Astrocyte (in vitro differentiated cells and primary cell): Measurements from ENCODE around the gene LRMDA. TPM values are rescaled to one million over a fixed set of nuclear protein-coding genes. Genes with fewer than 3 reads are reported as not detected.

Experiments used
- DNase-seq: peaks from one replicate; pipeline ENCODE4 v3.0.0-alpha.2; 2010; ENCODE audit warnings: low read depth
- FAIRE-seq: peaks from 2 replicates; lab custom pipeline; 2011; peaks lifted over from hg19 to GRCh38; lab: Jason Lieb, UNC
- H2AFZ ChIP-seq: 2 replicates; pipeline ENCODE4 v1.6.0; 2012; ENCODE audit warnings: low read depth, low read length, inconsistent platforms
- H3K27ac ChIP-seq: 2 replicates; pipeline ENCODE4 v1.5.1; 2011; ENCODE audit warnings: low read depth, low read length, inconsistent platforms
- H3K27me3 ChIP-seq: 2 replicates; pipeline ENCODE4 v1.6.0; 2011; ENCODE audit warnings: low read length, inconsistent platforms; ENCODE audit not compliant: insufficient read depth
- H3K36me3 ChIP-seq: 2 replicates; pipeline ENCODE4 v1.5.1; 2011; ENCODE audit warnings: low read length, inconsistent platforms; ENCODE audit not compliant: insufficient read depth
- H3K4me1 ChIP-seq: 2 replicates; pipeline ENCODE4 v1.5.1; 2011; ENCODE audit warnings: low read length, inconsistent platforms; ENCODE audit not compliant: insufficient read depth
- H3K4me2 ChIP-seq: 2 replicates; pipeline ENCODE4 v1.6.0; 2012; ENCODE audit warnings: low read length, inconsistent platforms
- H3K4me3 ChIP-seq: 2 replicates; pipeline ENCODE4 v1.5.1; 2011; ENCODE audit warnings: low read depth, mild to moderate bottlenecking, low read length, inconsistent platforms; ENCODE audit not compliant: insufficient read depth
- H3K79me2 ChIP-seq: 2 replicates; pipeline ENCODE4 v1.6.0; 2012; ENCODE audit warnings: mild to moderate bottlenecking, low read length, inconsistent platforms; ENCODE audit not compliant: insufficient read depth
- H3K9ac ChIP-seq: 2 replicates; pipeline ENCODE4 v1.6.0; 2012; ENCODE audit warnings: mild to moderate bottlenecking, low read length, inconsistent platforms
- H3K9me3 ChIP-seq: 2 replicates; pipeline ENCODE4 v1.5.1; 2012; ENCODE audit warnings: low read depth, mild to moderate bottlenecking, low read length, inconsistent platforms; ENCODE audit not compliant: insufficient read depth
- H4K20me1 ChIP-seq: 2 replicates; pipeline ENCODE4 v1.6.0; 2012; ENCODE audit warnings: low read length, inconsistent platforms; ENCODE audit not compliant: insufficient read depth
- H3K27ac Mint-ChIP-seq: one replicate; pipeline ENCODE4 v1.8.0; 2021; ENCODE audit warnings: mild to moderate bottlenecking, mixed read lengths; ENCODE audit not compliant: unreplicated experiment
- H3K27me3 Mint-ChIP-seq: one replicate; pipeline ENCODE4 v1.8.0; 2021; ENCODE audit warnings: low read depth, mixed read lengths; ENCODE audit not compliant: unreplicated experiment
- H3K36me3 Mint-ChIP-seq: one replicate; pipeline ENCODE4 v1.8.0; 2021; ENCODE audit warnings: low read depth, mixed read lengths; ENCODE audit not compliant: unreplicated experiment
- H3K4me1 Mint-ChIP-seq: one replicate; pipeline ENCODE4 v1.8.0; 2021; ENCODE audit warnings: low read depth, mixed read lengths; ENCODE audit not compliant: unreplicated experiment
- H3K4me3 Mint-ChIP-seq: one replicate; pipeline ENCODE4 v1.8.0; 2021; ENCODE audit warnings: mild to moderate bottlenecking, moderate library complexity, mixed read lengths; ENCODE audit not compliant: unreplicated experiment
- H3K9me3 Mint-ChIP-seq: one replicate; pipeline ENCODE4 v1.8.0; 2021; ENCODE audit warnings: mild to moderate bottlenecking, mixed read lengths; ENCODE audit not compliant: unreplicated experiment
- CTCF ChIP-seq: IDR thresholded peaks from 2 replicates; pipeline ENCODE4 v1.5.1; 2011; ENCODE audit warnings: low read depth, mild to moderate bottlenecking, inconsistent platforms, low read length, moderate library complexity; ENCODE audit not compliant: insufficient read depth
- EZH2 ChIP-seq: IDR thresholded peaks from 2 replicates; pipeline ENCODE4 v1.6.1; 2012; ENCODE audit warnings: mild to moderate bottlenecking, low read length, inconsistent platforms; ENCODE audit not compliant: insufficient read depth
- total RNA-seq: library from RNA; stranded (reverse); gene quantifications from 2 replicates; pipeline ENCODE4 v1.2.1, GENCODE V29; 2021

The LRMDA gene
- total RNA-seq, 1 donor from 2014 or later, result 2.7 TPM

- H3K4me3 Mint-ChIP-seq, result no peak overlapping the region
- no peak overlapping the region for H3K4me3 ChIP-seq
- FAIRE-seq (no peak), DNase-seq (no peak)
- H3K9ac ChIP-seq, result no peak overlapping the region
- H3K9me3 ChIP-seq, result no peaks in the 10 kb centered on the region
- no peak for TF ChIP-seq EZH2
- no peak for TF ChIP-seq CTCF
- H3K79me2 ChIP-seq, result no peaks in the 10 kb centered on the region
- H3K9me3 Mint-ChIP-seq, result peaks cover 1% of the 10 kb centered on the region
- H4K20me1 ChIP-seq, result no peaks in the 10 kb centered on the region
- H3K27ac ChIP-seq, result no peak overlapping the region
- no peaks in the 10 kb centered on the region for H3K36me3 Mint-ChIP-seq
- no peaks in the 10 kb centered on the region for H3K36me3 ChIP-seq
- H3K4me1 ChIP-seq, result no peaks in the 10 kb centered on the region
- peaks cover 25% of the 10 kb centered on the region for H3K27me3 Mint-ChIP-seq
- H3K4me2 ChIP-seq, result no peak overlapping the region
- peaks cover 11% of the 10 kb centered on the region for H3K27me3 ChIP-seq
- H2AFZ ChIP-seq, result no peak overlapping the region
- peaks cover 2% of the 10 kb centered on the region for H3K4me1 Mint-ChIP-seq
- H3K27ac Mint-ChIP-seq, result no peak overlapping the region
These were observed 209.0 kb downstream of the LRMDA start for GRCh38 chr10:75640381-75640780.

- H3K27ac Mint-ChIP-seq, result no peak overlapping the region
- FAIRE-seq (no peak), DNase-seq (no peak)
- H3K27me3 Mint-ChIP-seq, result peaks cover 30% of the 10 kb centered on the region
- Histone ChIP-seq H3K27me3 (peaks cover 11% of the 10 kb centered on the region), H3K36me3 (no peaks in the 10 kb centered on the region), H3K79me2 (no peaks in the 10 kb centered on the region), H4K20me1 (no peaks in the 10 kb centered on the region), H3K4me3 (no peak overlapping the region), H3K9me3 (no peaks in the 10 kb centered on the region), H3K4me2 (no peak overlapping the region), H3K9ac (no peak overlapping the region), H3K27ac (no peak overlapping the region), H3K4me1 (no peaks in the 10 kb centered on the region), H2AFZ (no peak overlapping the region)
- H3K9me3 Mint-ChIP-seq, result peaks cover 2% of the 10 kb centered on the region
- peaks cover 2% of the 10 kb centered on the region for H3K4me1 Mint-ChIP-seq
- no peak for TF ChIP-seq EZH2
- no peaks in the 10 kb centered on the region for H3K36me3 Mint-ChIP-seq
- H3K4me3 Mint-ChIP-seq, result no peak overlapping the region
These were observed 209.4 kb downstream of the LRMDA start for GRCh38 chr10:75640803-75641202.

GRCh38 chr10:75643405-75643804, 212.0 kb downstream of the LRMDA start:
- FAIRE-seq (no peak), DNase-seq (no peak)
- H3K9me3 ChIP-seq, result no peaks in the 10 kb centered on the region
- Mint-ChIP-seq H3K4me1 (peaks cover 2% of the 10 kb centered on the region), H3K27me3 (peaks cover 36% of the 10 kb centered on the region), H3K4me3 (no peak overlapping the region), H3K27ac (no peak overlapping the region), H3K9me3 (peaks cover 1% of the 10 kb centered on the region), H3K36me3 (no peaks in the 10 kb centered on the region)
- H3K4me3 ChIP-seq, result no peak overlapping the region
- H3K27me3 ChIP-seq, result peaks cover 9% of the 10 kb centered on the region
- no peak overlapping the region for H3K9ac ChIP-seq
- TF ChIP-seq CTCF (no peak), EZH2 (no peak)
- H3K4me2 ChIP-seq, result no peak overlapping the region
- no peaks in the 10 kb centered on the region for H3K4me1 ChIP-seq
- H4K20me1 ChIP-seq, result no peaks in the 10 kb centered on the region
- H2AFZ ChIP-seq, result no peak overlapping the region
- no peaks in the 10 kb centered on the region for H3K79me2 ChIP-seq
- H3K36me3 ChIP-seq, result no peaks in the 10 kb centered on the region
- no peak overlapping the region for H3K27ac ChIP-seq
